HPDE6-E6E7 (cell line): Measurements from ENCODE around the gene DUSP6.

Experiments used
- DNase-seq: peaks from one replicate; pipeline ENCODE4 v3.0.0; 2011; ENCODE audit warnings: missing footprints; ENCODE audit errors: extremely low spot score

Gene DUSP6

DNA sequence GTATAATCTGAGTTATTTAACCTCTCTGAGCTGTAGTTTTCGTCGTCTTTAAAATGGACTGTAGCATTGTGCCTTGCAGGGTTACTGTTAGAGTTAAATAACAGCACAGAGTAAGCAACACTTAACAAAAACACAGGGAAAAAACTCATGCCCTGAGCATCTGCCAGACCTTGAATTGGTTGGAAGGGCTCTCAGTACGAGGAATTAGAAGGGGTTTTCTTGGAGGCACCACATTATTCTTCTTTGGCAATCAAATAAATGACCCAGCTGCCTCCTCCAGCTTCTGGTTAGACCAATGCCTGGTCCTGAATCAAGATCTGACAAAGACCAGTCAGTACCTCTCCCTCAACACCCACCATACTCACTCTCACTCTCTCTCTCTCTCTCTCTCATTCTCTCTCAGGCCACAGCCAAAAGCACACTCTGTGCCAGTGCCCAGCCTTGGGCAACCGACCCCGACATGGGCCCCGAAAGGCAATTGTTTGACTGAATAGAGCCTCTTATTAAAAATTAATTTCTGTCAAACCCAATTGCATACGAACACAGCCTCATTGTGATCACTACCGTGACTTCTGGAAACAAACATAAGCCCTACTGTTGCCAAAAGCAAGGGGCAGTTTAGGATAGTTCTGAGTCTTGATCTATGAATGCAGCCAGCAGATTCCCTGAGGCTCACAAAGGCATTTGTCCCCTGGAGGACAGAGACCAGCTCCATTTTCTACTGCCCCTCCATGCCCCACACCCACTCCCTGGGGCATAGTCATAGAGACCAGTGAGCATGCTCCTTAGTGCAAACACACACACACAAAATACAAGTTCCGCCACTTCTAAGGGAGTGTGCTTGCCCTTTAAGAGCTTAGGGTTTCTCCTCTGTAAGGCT lies 23.9 kb downstream of the DUSP6 start:
- DNase-seq, result no peak

DNA sequence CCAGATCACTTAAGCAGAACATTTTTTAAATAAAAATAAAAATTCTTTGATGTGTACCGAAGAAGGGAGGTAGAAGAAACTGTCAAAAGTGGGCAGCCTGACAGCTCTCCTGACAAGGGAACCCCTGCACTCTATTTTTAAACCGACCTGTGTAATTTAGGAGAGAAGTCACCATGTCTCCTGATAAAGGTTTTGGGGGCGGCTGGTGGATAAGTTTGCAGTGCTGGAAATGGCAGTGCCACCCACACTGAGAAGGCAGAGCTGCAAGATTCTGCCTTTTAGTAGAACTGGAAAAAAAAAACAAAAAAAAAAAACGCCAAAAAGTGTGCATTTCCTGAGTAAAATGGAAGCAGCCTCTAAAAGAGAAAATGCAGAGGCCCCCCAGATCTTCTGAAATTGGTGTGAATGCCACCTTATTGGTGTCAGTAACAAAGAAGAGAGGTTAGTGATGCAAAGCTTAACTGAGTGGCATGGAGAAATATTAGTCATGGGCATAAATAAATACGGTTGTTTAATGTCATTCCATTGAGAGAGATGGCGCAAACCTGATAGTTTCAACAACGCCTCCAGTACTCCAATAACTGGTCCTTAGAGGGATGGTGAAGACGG lies 24.7 kb downstream of the DUSP6 start:
- no peak for DNase-seq

DNA sequence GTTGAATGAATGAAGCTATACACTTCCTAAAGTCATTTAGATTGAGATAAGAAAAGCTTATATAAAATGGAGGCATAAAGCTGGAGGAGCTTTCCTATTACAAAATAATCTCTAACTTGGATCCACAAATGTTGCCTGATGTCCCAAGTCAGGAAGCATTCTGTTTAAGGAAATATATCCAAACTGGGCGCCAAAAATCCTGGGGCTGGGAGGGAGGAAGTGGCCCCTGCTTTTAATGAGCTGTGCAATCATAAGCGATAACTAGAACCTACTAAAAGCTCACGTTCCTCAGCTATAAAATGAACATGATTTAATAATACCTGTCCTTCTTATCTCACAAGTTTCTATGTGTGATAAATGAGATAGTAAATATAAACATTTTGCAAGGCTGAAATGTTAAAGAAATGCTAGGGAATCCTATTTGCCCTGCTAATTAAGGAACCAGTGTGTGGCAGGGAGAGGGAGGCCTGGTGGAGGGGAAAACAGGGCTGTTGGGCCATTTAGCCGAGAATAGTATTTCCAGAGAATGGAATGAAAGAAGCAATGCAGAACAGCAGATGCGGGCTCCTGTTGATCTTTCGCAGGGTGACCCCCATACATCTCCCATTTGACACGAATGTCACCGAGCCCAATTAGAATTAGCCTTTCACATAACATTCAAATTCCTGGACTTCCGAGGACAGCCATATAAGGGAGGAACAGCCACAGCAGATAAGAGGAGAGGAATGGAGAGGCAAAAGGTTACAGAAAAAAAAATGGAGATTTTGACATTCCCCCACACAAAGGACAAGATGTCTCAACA lies 25.9 kb downstream of the DUSP6 start:
- DNase-seq, result no peak

GRCh38 chr12:89325495-89325894 lies 26.8 kb downstream of the DUSP6 start:
- DNase-seq, result no peak

- no peak for DNase-seq
These were observed 27.9 kb downstream of the DUSP6 start for GRCh38 chr12:89324437-89324836.

- DNase-seq, result no peak
These were observed 28.6 kb downstream of the DUSP6 start for GRCh38 chr12:89323568-89324218.

DNA sequence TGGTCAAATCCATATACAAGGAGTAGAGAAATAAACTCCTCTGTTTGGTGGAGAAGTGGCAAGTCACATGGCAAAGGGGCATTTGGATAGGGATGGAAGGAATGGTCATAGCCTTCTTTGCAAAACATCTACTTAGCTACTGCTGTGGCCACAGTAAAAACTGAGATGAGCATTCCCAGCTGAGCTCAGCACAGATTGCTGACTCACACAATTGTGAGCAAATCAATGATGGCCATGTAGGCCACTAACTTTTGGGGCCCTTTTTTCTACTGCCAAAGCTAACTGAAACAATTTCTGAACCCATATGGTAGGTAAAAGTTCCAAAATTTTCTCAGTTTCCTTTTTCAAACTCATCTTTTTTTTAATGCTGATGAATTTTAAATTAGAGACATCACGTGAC lies 31.6 kb downstream of the DUSP6 start:
- no peak for DNase-seq

- no peak for DNase-seq
These were observed 32.7 kb downstream of the DUSP6 start for GRCh38 chr12:89319606-89320005.

- no peak for DNase-seq
These were observed 33.2 kb downstream of the DUSP6 start for GRCh38 chr12:89319122-89319521.

- DNase-seq, result no peak
These were observed 35.6 kb downstream of the DUSP6 start for GRCh38 chr12:89316705-89317139.

DNA sequence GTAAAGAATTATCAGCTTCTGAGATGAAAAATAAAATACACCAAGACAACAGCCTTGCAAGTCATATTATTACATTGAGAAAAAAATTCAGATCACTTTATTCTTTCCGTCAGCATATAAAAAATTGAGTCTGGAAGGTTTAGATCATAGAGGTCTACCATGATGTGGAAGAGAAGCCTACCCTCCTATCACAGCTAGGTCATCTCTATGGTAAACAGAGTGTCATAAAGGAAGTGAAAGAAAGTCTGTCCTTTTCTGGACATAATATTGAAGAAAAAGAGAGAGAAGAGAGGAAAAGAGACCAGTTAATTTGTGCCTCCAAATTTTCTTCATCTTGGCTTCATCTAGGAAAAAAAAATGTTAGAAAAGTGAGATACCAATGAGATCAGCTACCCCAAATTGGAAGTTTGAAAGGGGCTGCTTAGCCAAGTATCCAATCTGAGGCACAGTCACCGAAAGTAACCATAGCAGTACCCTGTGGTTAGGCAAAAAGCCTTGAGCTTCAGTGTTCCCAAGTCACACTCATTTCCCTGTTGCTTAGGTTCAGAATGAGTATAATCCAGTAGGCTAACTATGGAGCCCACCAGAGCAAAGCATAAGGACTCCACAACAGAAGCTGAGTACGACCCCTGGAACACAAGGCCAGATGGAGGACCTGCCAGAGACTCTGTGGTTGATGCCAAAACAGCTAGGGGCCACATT lies 38.1 kb downstream of the DUSP6 start:
- no peak for DNase-seq

- no peak for DNase-seq
These were observed 40.5 kb downstream of the DUSP6 start for GRCh38 chr12:89311703-89312293.

GRCh38 chr12:89309815-89310214 lies 42.5 kb downstream of the DUSP6 start:
- no peak for DNase-seq

DNA sequence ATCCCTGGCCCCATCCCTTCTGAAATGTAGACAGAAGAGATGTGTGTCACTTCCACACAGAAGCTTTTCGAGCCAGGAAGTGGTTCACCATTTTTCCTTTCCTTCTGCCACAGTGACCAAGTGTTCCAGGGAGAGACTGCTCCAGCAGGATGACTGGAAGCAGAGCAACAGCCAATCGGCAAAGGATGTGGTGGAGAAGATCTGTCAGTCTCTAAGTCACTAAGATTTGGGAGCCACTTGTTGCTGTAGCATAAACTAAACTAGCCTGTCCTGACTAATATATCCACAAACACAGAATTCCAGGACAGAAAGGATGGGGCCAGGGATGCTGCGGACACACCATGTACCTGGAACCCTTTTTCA lies 42.9 kb downstream of the DUSP6 start:
- DNase-seq, result no peak

GRCh38 chr12:89307474-89308253 lies 44.6 kb downstream of the DUSP6 start:
- DNase-seq, result no peak

GRCh38 chr12:89306827-89307473 lies 45.4 kb downstream of the DUSP6 start:
- no peak for DNase-seq

DNA sequence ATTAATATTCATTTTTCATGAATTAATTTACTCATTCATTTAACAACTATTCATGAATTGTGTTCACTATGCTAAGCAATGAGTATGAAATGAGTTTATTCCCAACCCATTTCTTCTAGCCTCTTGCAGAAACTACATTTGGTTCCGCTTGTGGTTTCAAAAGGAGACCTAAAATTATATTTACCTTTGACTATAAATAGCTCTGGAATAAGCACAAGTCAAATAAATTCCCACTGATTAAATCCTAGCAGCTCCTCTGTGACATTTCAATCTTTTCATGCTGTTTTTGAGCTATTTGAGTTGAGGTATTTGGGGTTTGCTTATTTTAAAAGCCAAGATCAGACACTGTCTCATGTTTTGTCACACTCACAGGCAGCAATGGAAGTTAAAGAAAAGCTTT lies 46.9 kb downstream of the DUSP6 start:
- no peak for DNase-seq

DNA sequence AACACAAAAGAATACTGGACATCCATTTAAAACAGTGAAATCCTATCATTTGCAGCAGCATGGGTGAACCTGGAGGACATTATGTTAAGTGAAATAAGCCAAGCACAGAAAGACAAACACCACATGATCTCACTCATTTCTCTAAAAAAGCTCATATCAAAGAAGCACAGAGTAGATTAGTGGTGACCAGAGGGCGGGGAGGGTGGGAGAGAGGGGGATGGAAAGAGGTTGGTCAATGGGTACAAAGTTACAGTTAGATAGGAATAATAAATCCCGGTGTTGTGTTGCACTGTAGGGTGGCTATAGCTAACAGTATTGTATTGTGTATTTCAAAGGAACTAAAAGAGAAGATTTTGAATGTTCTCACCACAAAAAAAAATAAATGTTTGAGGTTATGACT lies 52.4 kb downstream of the DUSP6 start:
- no peak for DNase-seq

- DNase-seq, result no peak
These were observed 52.9 kb downstream of the DUSP6 start for GRCh38 chr12:89299417-89299816.
